ENCODE data around the gene ADAMTSL1. TPM values are rescaled to one million over a fixed set of nuclear protein-coding genes. Genes with fewer than 3 reads are reported as not detected.

ADAMTSL1 gene
- total RNA-seq, 2 donors from 2014 or later, result not detected

DNA sequence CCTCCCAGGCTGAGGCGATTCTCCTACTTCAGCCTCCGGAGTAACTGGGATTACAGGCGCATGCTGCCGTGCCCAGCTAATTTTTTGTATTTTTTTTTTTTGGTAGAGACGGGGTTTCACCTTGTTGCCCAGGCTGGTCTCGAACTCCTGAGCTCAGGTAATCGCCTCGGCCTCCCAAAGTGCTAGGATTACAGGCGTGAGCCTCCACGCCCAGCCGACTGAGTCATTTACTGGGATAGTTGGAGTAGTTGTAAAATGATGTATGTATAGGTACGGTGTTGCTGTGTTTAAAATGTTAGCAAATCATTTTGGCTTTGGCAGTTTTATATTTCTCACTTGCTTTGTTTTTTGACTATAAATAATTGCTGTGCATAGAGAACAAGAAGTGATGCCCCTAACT, 209.4 kb downstream of the ADAMTSL1 start:
- peaks cover 3% of the 10 kb centered on the region for H3K27me3 Mint-ChIP-seq
- no peak overlapping the region for H3K27ac Mint-ChIP-seq
- H3K4me3 Mint-ChIP-seq, result no peak overlapping the region
- no peaks in the 10 kb centered on the region for H3K36me3 Mint-ChIP-seq (ENCODE audit: low read depth)
- no peak for ATAC-seq (replicated peaks)
- no peaks in the 10 kb centered on the region for H3K9me3 Mint-ChIP-seq
- no peaks in the 10 kb centered on the region for H3K4me1 Mint-ChIP-seq

- ATAC-seq (replicated peaks), result no peak
- no peaks in the 10 kb centered on the region for H3K9me3 Mint-ChIP-seq
- H3K4me3 Mint-ChIP-seq, result no peak overlapping the region
- peaks cover 3% of the 10 kb centered on the region for H3K27me3 Mint-ChIP-seq
- no peaks in the 10 kb centered on the region for H3K36me3 Mint-ChIP-seq (ENCODE audit: low read depth)
- no peak overlapping the region for H3K27ac Mint-ChIP-seq
- H3K4me1 Mint-ChIP-seq, result no peaks in the 10 kb centered on the region
These were observed 209.9 kb downstream of the ADAMTSL1 start for GRCh38 chr9:18683851-18684250.

GRCh38 chr9:18684593-18685317, 210.8 kb downstream of the ADAMTSL1 start:
- Mint-ChIP-seq H3K9me3 (no peaks in the 10 kb centered on the region), H3K36me3 (ENCODE audit: low read depth) (no peaks in the 10 kb centered on the region), H3K27me3 (peaks cover 3% of the 10 kb centered on the region), H3K4me3 (no peak overlapping the region), H3K4me1 (no peaks in the 10 kb centered on the region), H3K27ac (no peak overlapping the region)
- ATAC-seq (replicated peaks), result no peak

DNA sequence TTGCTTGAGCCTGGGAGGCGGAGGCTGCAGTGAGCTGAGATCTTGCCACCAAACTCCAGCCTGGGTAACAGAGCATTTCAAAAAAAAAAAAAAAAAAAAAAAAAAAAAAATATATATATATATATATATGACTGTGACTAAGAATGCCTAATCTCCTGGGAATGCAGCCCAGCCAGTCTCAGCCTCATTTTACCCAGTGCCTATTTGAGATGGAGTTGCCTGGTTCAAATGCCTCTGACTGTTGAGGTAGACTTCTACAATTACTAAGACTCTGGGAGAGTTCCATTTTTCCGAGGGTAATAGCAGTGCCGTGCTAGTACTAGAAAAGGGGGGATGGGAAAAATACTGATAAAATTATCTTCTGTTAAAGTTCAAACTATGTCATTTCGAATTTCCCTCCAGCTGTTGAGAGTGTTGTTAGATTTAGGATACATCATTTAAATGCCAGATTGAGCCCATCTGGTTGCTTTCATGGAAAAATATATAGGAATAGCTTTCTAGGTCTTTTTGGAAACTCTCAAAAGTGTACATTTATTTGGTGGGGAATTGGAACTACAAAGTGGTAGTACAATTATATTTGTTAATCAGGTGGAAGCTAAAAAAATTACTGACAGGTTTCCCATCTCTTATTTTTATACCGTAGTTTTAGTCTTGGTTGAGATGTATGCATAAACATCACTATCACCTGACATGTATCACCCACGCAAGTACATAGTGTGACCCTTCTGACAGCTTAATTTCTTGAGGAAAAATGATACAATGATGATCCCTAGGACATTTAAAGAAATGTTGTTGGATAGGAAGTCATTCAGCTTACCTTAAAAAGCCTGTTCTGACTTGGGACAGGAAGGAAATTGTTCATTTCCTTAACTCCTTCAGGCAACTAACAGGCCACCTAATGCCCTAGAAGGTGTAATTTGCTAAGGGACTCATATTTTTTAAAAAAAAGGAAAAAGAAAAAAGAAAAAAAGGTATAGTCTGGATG, 214.9 kb downstream of the ADAMTSL1 start:
- H3K27me3 Mint-ChIP-seq, result no peaks in the 10 kb centered on the region
- no peaks in the 10 kb centered on the region for H3K36me3 Mint-ChIP-seq (ENCODE audit: low read depth)
- ATAC-seq (replicated peaks), result no peak
- no peak overlapping the region for H3K4me3 Mint-ChIP-seq
- H3K4me1 Mint-ChIP-seq, result no peaks in the 10 kb centered on the region
- no peak overlapping the region for H3K27ac Mint-ChIP-seq
- no peaks in the 10 kb centered on the region for H3K9me3 Mint-ChIP-seq

- no peaks in the 10 kb centered on the region for H3K36me3 Mint-ChIP-seq (ENCODE audit: low read depth)
- no peak for ATAC-seq (replicated peaks)
- no peak overlapping the region for H3K27ac Mint-ChIP-seq
- H3K9me3 Mint-ChIP-seq, result no peaks in the 10 kb centered on the region
- no peak overlapping the region for H3K4me3 Mint-ChIP-seq
- no peaks in the 10 kb centered on the region for H3K4me1 Mint-ChIP-seq
- H3K27me3 Mint-ChIP-seq, result no peaks in the 10 kb centered on the region
These were observed 216.0 kb downstream of the ADAMTSL1 start for GRCh38 chr9:18689921-18690320.

GRCh38 chr9:18692268-18692667, 218.3 kb downstream of the ADAMTSL1 start:
- Mint-ChIP-seq H3K27ac (no peak overlapping the region), H3K9me3 (peaks cover 10% of the 10 kb centered on the region), H3K36me3 (ENCODE audit: low read depth) (no peaks in the 10 kb centered on the region), H3K4me3 (no peak overlapping the region), H3K27me3 (no peaks in the 10 kb centered on the region), H3K4me1 (no peaks in the 10 kb centered on the region)
- ATAC-seq (replicated peaks), result no peak

GRCh38 chr9:18692962-18693361, 219.0 kb downstream of the ADAMTSL1 start:
- Mint-ChIP-seq H3K27ac (no peak overlapping the region), H3K4me1 (no peaks in the 10 kb centered on the region), H3K4me3 (no peak overlapping the region), H3K27me3 (no peaks in the 10 kb centered on the region), H3K36me3 (ENCODE audit: low read depth) (no peaks in the 10 kb centered on the region), H3K9me3 (peaks cover 10% of the 10 kb centered on the region)
- ATAC-seq (replicated peaks), result no peak

- Mint-ChIP-seq H3K27me3 (no peaks in the 10 kb centered on the region), H3K4me3 (no peak overlapping the region), H3K36me3 (ENCODE audit: low read depth) (no peaks in the 10 kb centered on the region)
These were observed 221.2 kb downstream of the ADAMTSL1 start for GRCh38 chr9:18694959-18695668.

GRCh38 chr9:18698992-18699391, 225.0 kb downstream of the ADAMTSL1 start:
- ATAC-seq (replicated peaks), result no peak
- H3K27me3 Mint-ChIP-seq, result no peaks in the 10 kb centered on the region
- H3K36me3 Mint-ChIP-seq (ENCODE audit: low read depth), result no peaks in the 10 kb centered on the region
- H3K4me3 Mint-ChIP-seq, result no peak overlapping the region
- no peak overlapping the region for H3K27ac Mint-ChIP-seq
- H3K4me1 Mint-ChIP-seq, result no peaks in the 10 kb centered on the region
- H3K9me3 Mint-ChIP-seq, result peaks cover 14% of the 10 kb centered on the region

More at GRCh38 chr9:18694959-18695668, 221.2 kb downstream of the ADAMTSL1 start:
- ATAC-seq (replicated peaks), result no peak
- Mint-ChIP-seq H3K9me3 (peaks cover 14% of the 10 kb centered on the region), H3K4me1 (no peaks in the 10 kb centered on the region), H3K27ac (no peak overlapping the region)

- Mint-ChIP-seq H3K4me1 (no peaks in the 10 kb centered on the region), H3K27me3 (no peaks in the 10 kb centered on the region), H3K9me3 (peaks cover 14% of the 10 kb centered on the region), H3K4me3 (no peak overlapping the region), H3K36me3 (ENCODE audit: low read depth) (no peaks in the 10 kb centered on the region), H3K27ac (no peak overlapping the region)
- ATAC-seq (replicated peaks), result no peak
These were observed 225.8 kb downstream of the ADAMTSL1 start for GRCh38 chr9:18699764-18700163.

- Mint-ChIP-seq H3K9me3 (peaks cover 9% of the 10 kb centered on the region), H3K36me3 (ENCODE audit: low read depth) (no peaks in the 10 kb centered on the region), H3K27me3 (no peaks in the 10 kb centered on the region), H3K4me3 (no peak overlapping the region), H3K4me1 (no peaks in the 10 kb centered on the region), H3K27ac (no peak overlapping the region)
- no peak for ATAC-seq (replicated peaks)
These were observed 226.8 kb downstream of the ADAMTSL1 start for GRCh38 chr9:18700714-18701113.

- Mint-ChIP-seq H3K36me3 (ENCODE audit: low read depth) (no peaks in the 10 kb centered on the region), H3K4me3 (no peak overlapping the region), H3K27me3 (no peaks in the 10 kb centered on the region), H3K9me3 (peaks cover 4% of the 10 kb centered on the region), H3K4me1 (no peaks in the 10 kb centered on the region), H3K27ac (no peak overlapping the region)
- no peak for ATAC-seq (replicated peaks)
These were observed 229.4 kb downstream of the ADAMTSL1 start for GRCh38 chr9:18703151-18703900.

DNA sequence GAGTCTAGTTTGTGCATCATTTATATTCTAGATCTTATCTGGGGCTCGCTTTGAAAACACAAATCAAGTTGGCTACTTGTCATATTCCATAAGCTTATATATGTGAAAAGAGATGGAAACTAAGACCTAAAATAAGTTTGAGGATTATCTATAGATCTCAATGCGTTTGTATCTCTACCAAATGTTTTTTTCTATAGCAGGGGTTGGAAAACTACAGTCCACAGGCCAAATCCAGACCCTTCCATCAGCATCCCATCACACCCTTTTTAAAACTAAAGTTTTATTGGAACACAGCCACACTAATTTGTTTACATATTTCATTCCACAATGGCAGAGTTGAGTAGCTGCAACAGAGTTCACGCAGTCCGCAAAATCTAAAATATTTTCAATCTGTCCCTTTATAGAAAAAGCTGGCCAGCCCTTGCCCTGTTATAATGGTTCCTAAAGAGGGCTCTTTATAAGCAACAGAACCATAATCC, 230.0 kb downstream of the ADAMTSL1 start:
- H3K9me3 Mint-ChIP-seq, result peaks cover under 1% of the 10 kb centered on the region
- H3K4me1 Mint-ChIP-seq, result no peaks in the 10 kb centered on the region
- ATAC-seq (replicated peaks), result no peak
- no peak overlapping the region for H3K4me3 Mint-ChIP-seq
- H3K36me3 Mint-ChIP-seq (ENCODE audit: low read depth), result no peaks in the 10 kb centered on the region
- no peaks in the 10 kb centered on the region for H3K27me3 Mint-ChIP-seq
- H3K27ac Mint-ChIP-seq, result no peak overlapping the region
